ENCODE measurements around the gene LENG9. TPM values are rescaled to one million over a fixed set of nuclear protein-coding genes. Genes with fewer than 3 reads are reported as not detected.

Gene LENG9
- total RNA-seq, 1 experiment from 2014 or later: 5.1 TPM

DNA sequence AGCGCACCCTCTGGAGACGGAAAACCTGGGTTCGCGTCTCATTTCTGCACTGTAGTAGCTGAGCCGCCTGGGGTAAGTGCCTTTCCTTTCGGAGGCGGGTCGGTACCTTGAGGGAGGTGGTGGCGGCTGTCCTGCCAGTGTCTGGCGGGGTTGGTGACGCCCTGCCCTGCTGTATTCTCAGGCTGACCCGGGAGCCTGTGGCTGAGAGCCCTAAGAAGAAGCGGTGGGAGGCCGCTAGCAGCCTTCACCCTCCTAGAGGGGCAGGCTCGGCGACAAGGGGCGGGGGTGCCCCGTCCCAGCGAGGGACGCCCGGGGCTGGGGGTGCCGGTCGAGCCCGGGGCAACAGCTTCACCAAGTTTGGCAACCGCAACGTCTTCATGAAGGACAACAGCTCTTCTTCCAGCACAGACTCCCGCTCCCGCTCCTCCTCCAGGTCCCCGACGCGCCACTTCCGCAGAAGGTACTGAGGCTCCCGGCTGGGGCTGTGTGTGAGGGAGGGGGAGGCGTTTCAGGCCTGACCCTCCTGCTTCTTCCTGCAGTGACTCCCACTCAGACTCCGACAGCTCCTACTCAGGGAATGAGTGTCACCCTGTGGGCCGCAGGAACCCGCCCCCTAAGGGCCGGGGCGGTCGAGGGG, 7.7 kb downstream of the LENG9 start:
- H3K36me3 ChIP-seq (ENCODE audit: control insufficient read depth, insufficient read depth, low read length): peaks cover 36% of the 10 kb centered on the region
- POLR2A ChIA-PET: no interaction called here
- no peaks in the 10 kb centered on the region for H3K27me3 ChIP-seq (ENCODE audit: control insufficient read depth, insufficient read depth, low read length)
- in situ Hi-C loops (cut with HindIII; ENCODE audit: low pct_unique_long_range_greater_than_20kb, low sequenced_read_pairs): no loop called here
- ATAC-seq (no peak), DNase-seq (ENCODE audit: low read depth, low spot score) (no peak)
- intact Hi-C loops (cut with micrococcal nuclease; ENCODE audit: unreplicated experiment): no loop called here
- no peak overlapping the region for H3K4me3 ChIP-seq (ENCODE audit: low read depth in 2 of 2, low read length in 2 of 2)
- TF ChIP-seq, protein P1, sequence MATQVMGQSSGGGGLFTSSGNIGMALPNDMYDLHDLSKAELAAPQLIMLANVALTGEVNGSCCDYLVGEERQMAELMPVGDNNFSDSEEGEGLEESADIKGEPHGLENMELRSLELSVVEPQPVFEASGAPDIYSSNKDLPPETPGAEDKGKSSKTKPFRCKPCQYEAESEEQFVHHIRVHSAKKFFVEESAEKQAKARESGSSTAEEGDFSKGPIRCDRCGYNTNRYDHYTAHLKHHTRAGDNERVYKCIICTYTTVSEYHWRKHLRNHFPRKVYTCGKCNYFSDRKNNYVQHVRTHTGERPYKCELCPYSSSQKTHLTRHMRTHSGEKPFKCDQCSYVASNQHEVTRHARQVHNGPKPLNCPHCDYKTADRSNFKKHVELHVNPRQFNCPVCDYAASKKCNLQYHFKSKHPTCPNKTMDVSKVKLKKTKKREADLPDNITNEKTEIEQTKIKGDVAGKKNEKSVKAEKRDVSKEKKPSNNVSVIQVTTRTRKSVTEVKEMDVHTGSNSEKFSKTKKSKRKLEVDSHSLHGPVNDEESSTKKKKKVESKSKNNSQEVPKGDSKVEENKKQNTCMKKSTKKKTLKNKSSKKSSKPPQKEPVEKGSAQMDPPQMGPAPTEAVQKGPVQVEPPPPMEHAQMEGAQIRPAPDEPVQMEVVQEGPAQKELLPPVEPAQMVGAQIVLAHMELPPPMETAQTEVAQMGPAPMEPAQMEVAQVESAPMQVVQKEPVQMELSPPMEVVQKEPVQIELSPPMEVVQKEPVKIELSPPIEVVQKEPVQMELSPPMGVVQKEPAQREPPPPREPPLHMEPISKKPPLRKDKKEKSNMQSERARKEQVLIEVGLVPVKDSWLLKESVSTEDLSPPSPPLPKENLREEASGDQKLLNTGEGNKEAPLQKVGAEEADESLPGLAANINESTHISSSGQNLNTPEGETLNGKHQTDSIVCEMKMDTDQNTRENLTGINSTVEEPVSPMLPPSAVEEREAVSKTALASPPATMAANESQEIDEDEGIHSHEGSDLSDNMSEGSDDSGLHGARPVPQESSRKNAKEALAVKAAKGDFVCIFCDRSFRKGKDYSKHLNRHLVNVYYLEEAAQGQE (IDR thresholded peaks at IDR 0.05; ENCODE audit: insufficient read depth in 1 of 2, low read depth in 2 of 2, low read length in 1 of 2): no peak
- TF ChIP-seq, protein P2, sequence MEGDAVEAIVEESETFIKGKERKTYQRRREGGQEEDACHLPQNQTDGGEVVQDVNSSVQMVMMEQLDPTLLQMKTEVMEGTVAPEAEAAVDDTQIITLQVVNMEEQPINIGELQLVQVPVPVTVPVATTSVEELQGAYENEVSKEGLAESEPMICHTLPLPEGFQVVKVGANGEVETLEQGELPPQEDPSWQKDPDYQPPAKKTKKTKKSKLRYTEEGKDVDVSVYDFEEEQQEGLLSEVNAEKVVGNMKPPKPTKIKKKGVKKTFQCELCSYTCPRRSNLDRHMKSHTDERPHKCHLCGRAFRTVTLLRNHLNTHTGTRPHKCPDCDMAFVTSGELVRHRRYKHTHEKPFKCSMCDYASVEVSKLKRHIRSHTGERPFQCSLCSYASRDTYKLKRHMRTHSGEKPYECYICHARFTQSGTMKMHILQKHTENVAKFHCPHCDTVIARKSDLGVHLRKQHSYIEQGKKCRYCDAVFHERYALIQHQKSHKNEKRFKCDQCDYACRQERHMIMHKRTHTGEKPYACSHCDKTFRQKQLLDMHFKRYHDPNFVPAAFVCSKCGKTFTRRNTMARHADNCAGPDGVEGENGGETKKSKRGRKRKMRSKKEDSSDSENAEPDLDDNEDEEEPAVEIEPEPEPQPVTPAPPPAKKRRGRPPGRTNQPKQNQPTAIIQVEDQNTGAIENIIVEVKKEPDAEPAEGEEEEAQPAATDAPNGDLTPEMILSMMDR (IDR thresholded peaks at IDR 0.05): no peak
- TF ChIP-seq TCF7L2 (IDR thresholded peaks at IDR 0.05; ENCODE audit: low read depth, low read length): no peak
- no peak for TF ChIP-seq SIN3A (IDR thresholded peaks at IDR 0.05; ENCODE audit: borderline replicate concordance, insufficient read depth, low read depth, low read length)
- no peak for TF ChIP-seq POLR2AphosphoS5 (IDR thresholded peaks at IDR 0.05; ENCODE audit: low read depth, low read length)
- BruUV-seq (replicated peaks): no TSS peak
- CTCF ChIA-PET: no interaction called here
- no peaks in the 10 kb centered on the region for H3K9me3 ChIP-seq (ENCODE audit: control insufficient read depth, insufficient read depth, low read depth, low read length)
- H3K27ac ChIP-seq (ENCODE audit: low read length): no peak overlapping the region
- H3K4me1 ChIP-seq (ENCODE audit: control insufficient read depth, insufficient read depth, low read length): peaks cover 15% of the 10 kb centered on the region

DNA sequence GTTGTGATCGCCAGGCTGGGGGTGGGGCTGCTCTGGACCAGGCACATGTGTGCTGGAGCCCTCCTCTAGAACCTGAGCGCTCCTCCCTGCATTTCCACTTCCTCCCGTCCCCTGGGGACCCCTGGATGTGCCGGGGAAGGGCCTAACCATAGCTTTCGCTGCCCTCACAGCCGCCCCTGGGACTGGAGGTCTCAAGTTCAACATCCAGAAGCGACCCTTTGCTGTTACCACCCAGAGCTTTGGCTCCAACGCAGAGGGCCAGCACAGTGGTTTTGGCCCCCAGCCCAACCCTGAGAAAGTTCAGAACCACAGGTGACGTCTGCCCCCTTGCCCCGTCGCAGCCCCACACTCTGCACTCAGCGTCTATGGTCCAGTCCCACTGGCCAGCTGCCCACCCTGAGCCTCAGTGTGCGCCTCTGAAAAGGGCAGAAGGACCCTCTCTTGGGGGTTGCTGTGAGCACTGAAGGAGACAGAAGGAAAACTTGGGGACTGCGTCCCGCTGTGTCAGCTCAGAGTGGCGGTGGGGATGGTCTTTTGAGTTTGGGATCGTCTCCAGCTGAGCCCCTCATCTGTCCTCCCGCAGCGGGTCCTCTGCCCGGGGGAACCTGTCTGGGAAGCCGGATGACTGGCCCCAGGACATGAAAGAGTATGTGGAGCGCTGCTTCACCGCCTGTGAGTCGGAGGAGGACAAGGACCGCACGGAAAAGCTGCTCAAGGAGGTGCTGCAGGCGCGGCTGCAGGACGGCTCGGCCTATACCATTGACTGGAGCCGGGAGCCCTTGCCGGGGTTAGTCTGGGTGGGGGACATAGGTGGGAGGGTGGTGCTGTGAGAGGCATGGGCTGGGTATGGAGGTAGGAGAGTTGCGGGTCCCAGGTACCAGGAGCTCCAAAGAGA, 8.6 kb downstream of the LENG9 start:
- H3K4me3 ChIP-seq (ENCODE audit: low read depth in 2 of 2, low read length in 2 of 2): no peak overlapping the region
- H3K27ac ChIP-seq (ENCODE audit: low read length): no peak overlapping the region
- peaks cover 37% of the 10 kb centered on the region for H3K36me3 ChIP-seq (ENCODE audit: control insufficient read depth, insufficient read depth, low read length)
- H3K9me3 ChIP-seq (ENCODE audit: control insufficient read depth, insufficient read depth, low read depth, low read length): no peaks in the 10 kb centered on the region
- ChIA-PET POLR2A (interaction anchor here (0.6 kb wide), 1 partner anchor 779 kb away, joined by 10 read pairs; no protein-coding TSS in a partner anchor), CTCF (no interaction called here)
- peaks cover 14% of the 10 kb centered on the region for H3K4me1 ChIP-seq (ENCODE audit: control insufficient read depth, insufficient read depth, low read length)
- TF ChIP-seq, protein P1 (IDR thresholded peaks at IDR 0.05; ENCODE audit: insufficient read depth in 1 of 2, low read depth in 2 of 2, low read length in 1 of 2): no peak
- no peak for TF ChIP-seq POLR2AphosphoS5 (IDR thresholded peaks at IDR 0.05; ENCODE audit: low read depth, low read length)
- no peak for TF ChIP-seq SIN3A (IDR thresholded peaks at IDR 0.05; ENCODE audit: borderline replicate concordance, insufficient read depth, low read depth, low read length)
- TF ChIP-seq, protein P2 (IDR thresholded peaks at IDR 0.05): no peak
- no peak for TF ChIP-seq TCF7L2 (IDR thresholded peaks at IDR 0.05; ENCODE audit: low read depth, low read length)
- no peaks in the 10 kb centered on the region for H3K27me3 ChIP-seq (ENCODE audit: control insufficient read depth, insufficient read depth, low read length)
- BruUV-seq (replicated peaks): no TSS peak
- DNase-seq (ENCODE audit: low read depth, low spot score): no peak
- intact Hi-C loops (cut with micrococcal nuclease; ENCODE audit: unreplicated experiment): no loop called here
- in situ Hi-C loops (cut with HindIII; ENCODE audit: low pct_unique_long_range_greater_than_20kb, low sequenced_read_pairs): no loop called here
- ATAC-seq: no peak

Measured in Panc1 (cell line).